Measurements from ENCODE around the gene SLC1A2. TPM values are rescaled to one million over a fixed set of nuclear protein-coding genes. Genes with fewer than 3 reads are reported as not detected.

Gene SLC1A2
- total and polyA plus RNA-seq, 2 donors (not counting 1 experiment from before 2014, with no cell fraction given) = 1.2 to 7.6 TPM

DNA sequence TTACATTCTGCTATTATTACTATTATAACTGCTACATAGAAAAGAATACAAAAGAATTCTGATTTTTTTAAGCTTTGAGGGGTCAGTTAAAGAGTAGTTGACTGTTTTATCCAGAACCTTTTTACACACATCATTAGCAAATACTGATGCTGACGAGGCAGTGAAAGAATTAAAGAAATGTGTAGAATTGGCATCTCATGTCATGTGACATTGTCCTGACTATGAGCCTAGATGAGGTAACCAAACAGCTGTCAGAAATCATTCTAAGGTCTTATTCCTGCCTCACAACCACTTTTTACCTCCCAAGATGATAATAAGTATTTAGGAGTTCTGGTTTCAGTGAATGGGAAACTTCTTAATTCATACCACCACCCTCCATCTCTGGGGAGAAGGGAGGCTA is 121.0 kb downstream of the SLC1A2 start:
- Histone ChIP-seq H2AFZ (ENCODE audit: low read length) (no peak overlapping the region), H3K27me3 (ENCODE audit: control insufficient read depth, insufficient read depth, low read length) (no peaks in the 10 kb centered on the region), H3K79me2 (ENCODE audit: control insufficient read depth, insufficient read depth, low read length) (no peaks in the 10 kb centered on the region), H3K4me3 (replicated peaks in 1 of 4; ENCODE audit: control extremely low read depth in 1 of 4, insufficient read depth in 1 of 4, low read depth in 3 of 4, low read length in 4 of 4) (no peak overlapping the region), H4K20me1 (ENCODE audit: control insufficient read depth, extremely low read depth, insufficient read depth, low read length) (no peaks in the 10 kb centered on the region), H3K9ac (ENCODE audit: insufficient read depth, low read length) (no peak overlapping the region), H3K4me1 (ENCODE audit: control insufficient read depth, extremely low read depth, insufficient read depth, low read length) (peaks cover 8% of the 10 kb centered on the region), H3K36me3 (ENCODE audit: control insufficient read depth, insufficient read depth, low read length) (no peaks in the 10 kb centered on the region), H3K27ac (ENCODE audit: insufficient read depth, low read length) (peak overlapping the region; percentile 9), H3K9me3 (ENCODE audit: control insufficient read depth, insufficient read depth, low read depth, low read length) (no peaks in the 10 kb centered on the region), H3K4me2 (ENCODE audit: extremely low read depth, insufficient read depth, low read length) (no peak overlapping the region)
- no peak for TF ChIP-seq EZH2 (IDR thresholded peaks at IDR 0.05; ENCODE audit: low read length, missing control alignments)
- TF ChIP-seq, protein P1, sequence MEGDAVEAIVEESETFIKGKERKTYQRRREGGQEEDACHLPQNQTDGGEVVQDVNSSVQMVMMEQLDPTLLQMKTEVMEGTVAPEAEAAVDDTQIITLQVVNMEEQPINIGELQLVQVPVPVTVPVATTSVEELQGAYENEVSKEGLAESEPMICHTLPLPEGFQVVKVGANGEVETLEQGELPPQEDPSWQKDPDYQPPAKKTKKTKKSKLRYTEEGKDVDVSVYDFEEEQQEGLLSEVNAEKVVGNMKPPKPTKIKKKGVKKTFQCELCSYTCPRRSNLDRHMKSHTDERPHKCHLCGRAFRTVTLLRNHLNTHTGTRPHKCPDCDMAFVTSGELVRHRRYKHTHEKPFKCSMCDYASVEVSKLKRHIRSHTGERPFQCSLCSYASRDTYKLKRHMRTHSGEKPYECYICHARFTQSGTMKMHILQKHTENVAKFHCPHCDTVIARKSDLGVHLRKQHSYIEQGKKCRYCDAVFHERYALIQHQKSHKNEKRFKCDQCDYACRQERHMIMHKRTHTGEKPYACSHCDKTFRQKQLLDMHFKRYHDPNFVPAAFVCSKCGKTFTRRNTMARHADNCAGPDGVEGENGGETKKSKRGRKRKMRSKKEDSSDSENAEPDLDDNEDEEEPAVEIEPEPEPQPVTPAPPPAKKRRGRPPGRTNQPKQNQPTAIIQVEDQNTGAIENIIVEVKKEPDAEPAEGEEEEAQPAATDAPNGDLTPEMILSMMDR (conservative IDR thresholded peaks at IDR 0.05 in 1 of 2, IDR thresholded peaks at IDR 0.05 in 1 of 2; ENCODE audit: low read depth in 1 of 2, low read length in 2 of 2) = no peak
- DNase-seq (ENCODE audit: low read depth in 2 of 2) = peak in 1 of 2 donors; percentile 34

DNA sequence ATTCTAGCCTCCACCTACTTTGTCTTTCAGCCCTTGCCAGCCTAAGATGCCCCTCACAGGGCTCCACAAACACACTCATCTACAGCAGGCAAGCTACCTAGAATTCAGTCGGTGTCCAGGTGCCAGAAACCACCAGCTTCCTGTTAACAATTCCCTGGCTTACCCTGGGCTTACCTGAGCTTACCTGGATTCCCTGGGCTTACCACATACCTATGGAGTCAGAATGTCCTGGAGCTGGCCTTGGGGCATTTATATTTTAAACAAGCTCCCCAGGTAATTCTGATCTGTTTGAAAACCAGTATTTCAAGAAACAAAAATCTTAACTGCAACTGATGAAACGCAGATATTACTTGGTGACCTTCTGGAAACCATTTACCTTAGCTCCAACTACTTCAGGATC is 123.6 kb downstream of the SLC1A2 start:
- no peak overlapping the region for H3K4me2 ChIP-seq (ENCODE audit: extremely low read depth, insufficient read depth, low read length)
- no peak overlapping the region for H3K27ac ChIP-seq (ENCODE audit: insufficient read depth, low read length)
- H3K4me1 ChIP-seq (ENCODE audit: control insufficient read depth, extremely low read depth, insufficient read depth, low read length) = peaks cover 2% of the 10 kb centered on the region
- DNase-seq (ENCODE audit: low read depth in 2 of 2) = no peak
- no peaks in the 10 kb centered on the region for H3K36me3 ChIP-seq (ENCODE audit: control insufficient read depth, insufficient read depth, low read length)
- H3K9me3 ChIP-seq (ENCODE audit: control insufficient read depth, insufficient read depth, low read depth, low read length) = no peaks in the 10 kb centered on the region
- H3K79me2 ChIP-seq (ENCODE audit: control insufficient read depth, insufficient read depth, low read length) = no peaks in the 10 kb centered on the region
- H3K4me3 ChIP-seq (replicated peaks in 1 of 4; ENCODE audit: control extremely low read depth in 1 of 4, insufficient read depth in 1 of 4, low read depth in 3 of 4, low read length in 4 of 4) = no peak overlapping the region
- no peak overlapping the region for H3K9ac ChIP-seq (ENCODE audit: insufficient read depth, low read length)
- H4K20me1 ChIP-seq (ENCODE audit: control insufficient read depth, extremely low read depth, insufficient read depth, low read length) = no peaks in the 10 kb centered on the region
- no peaks in the 10 kb centered on the region for H3K27me3 ChIP-seq (ENCODE audit: control insufficient read depth, insufficient read depth, low read length)
- TF ChIP-seq, protein P1 (conservative IDR thresholded peaks at IDR 0.05 in 1 of 2, IDR thresholded peaks at IDR 0.05 in 1 of 2; ENCODE audit: low read depth in 1 of 2, low read length in 2 of 2) = no peak
- H2AFZ ChIP-seq (ENCODE audit: low read length) = no peak overlapping the region

DNA sequence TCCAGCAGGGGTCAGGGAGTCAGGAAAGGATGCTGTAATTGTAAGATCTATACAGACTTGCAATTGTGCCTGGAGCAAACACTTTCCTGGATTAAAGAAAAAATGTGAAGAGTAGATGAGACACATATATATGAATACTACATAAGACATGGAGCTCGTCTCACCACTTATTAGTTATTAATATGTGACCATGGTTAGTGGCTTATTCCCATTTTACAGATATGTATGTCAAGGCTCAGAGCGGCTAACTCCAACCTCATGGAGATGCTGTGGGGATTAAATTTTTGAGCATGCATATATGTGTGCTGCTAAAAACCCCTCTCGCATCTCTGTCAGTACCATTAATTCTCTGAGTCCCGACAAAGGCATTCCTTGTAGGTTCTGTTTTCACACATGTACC is 125.7 kb downstream of the SLC1A2 start:
- no peak overlapping the region for H2AFZ ChIP-seq (ENCODE audit: low read length)

More for the DNA sequence above, 125.7 kb downstream of the SLC1A2 start:
- Histone ChIP-seq H4K20me1 (ENCODE audit: control insufficient read depth, extremely low read depth, insufficient read depth, low read length) (no peaks in the 10 kb centered on the region), H3K4me1 (ENCODE audit: control insufficient read depth, extremely low read depth, insufficient read depth, low read length) (peaks cover 6% of the 10 kb centered on the region), H3K79me2 (ENCODE audit: control insufficient read depth, insufficient read depth, low read length) (no peaks in the 10 kb centered on the region), H3K36me3 (ENCODE audit: control insufficient read depth, insufficient read depth, low read length) (no peaks in the 10 kb centered on the region), H3K27me3 (ENCODE audit: control insufficient read depth, insufficient read depth, low read length) (no peaks in the 10 kb centered on the region), H3K9me3 (ENCODE audit: control insufficient read depth, insufficient read depth, low read depth, low read length) (no peaks in the 10 kb centered on the region), H3K4me3 (replicated peaks in 1 of 4; ENCODE audit: control extremely low read depth in 1 of 4, insufficient read depth in 1 of 4, low read depth in 3 of 4, low read length in 4 of 4) (no peak overlapping the region), H3K9ac (ENCODE audit: insufficient read depth, low read length) (no peak overlapping the region), H3K27ac (ENCODE audit: insufficient read depth, low read length) (no peak overlapping the region), H3K4me2 (ENCODE audit: extremely low read depth, insufficient read depth, low read length) (no peak overlapping the region)
- TF ChIP-seq, protein P1 (conservative IDR thresholded peaks at IDR 0.05 in 1 of 2, IDR thresholded peaks at IDR 0.05 in 1 of 2; ENCODE audit: low read depth in 1 of 2, low read length in 2 of 2) = no peak
- no peak for TF ChIP-seq EZH2 (IDR thresholded peaks at IDR 0.05; ENCODE audit: low read length, missing control alignments)
- no peak for DNase-seq (ENCODE audit: low read depth in 2 of 2)
